ENCODE results near the gene UBE2S.

DNA sequence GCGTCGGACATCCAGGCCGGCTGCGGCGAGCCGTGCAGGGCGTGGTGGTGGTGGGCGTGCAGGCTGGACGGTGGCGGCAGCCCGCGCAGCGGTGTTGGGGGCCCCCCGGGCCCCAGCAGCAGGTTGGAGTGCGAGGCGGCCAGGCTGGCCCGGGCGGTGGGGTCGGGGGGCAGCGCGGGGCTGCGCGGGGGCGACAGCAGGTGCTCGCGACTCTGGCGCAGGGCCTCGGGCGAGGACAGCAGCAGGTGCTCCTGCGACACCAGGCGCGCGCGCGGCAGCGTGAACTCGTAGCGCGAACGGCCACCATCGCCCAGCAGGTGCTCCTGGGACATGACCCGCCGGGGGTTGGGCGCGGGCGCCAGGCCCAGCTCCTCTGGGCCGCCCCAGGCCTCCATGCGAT, 25.7 kb upstream of the UBE2S start:
- TF ChIP-seq GATAD2B (conservative IDR thresholded peaks at IDR 0.05; ENCODE audit: low read depth) (no peak), ESRRA (IDR thresholded peaks at IDR 0.05; ENCODE audit: low read length) (no peak), NBN (IDR thresholded peaks at IDR 0.05) (no peak), POLR2AphosphoS5 (IDR thresholded peaks at IDR 0.05; ENCODE audit: low read length) (no peak), ZZZ3 (IDR thresholded peaks at IDR 0.05; ENCODE audit: control insufficient read depth, insufficient read length, low read depth) (no peak), CTCF (IDR thresholded peaks at IDR 0.05 in 2 of 3, conservative IDR thresholded peaks at IDR 0.05 in 1 of 3; ENCODE audit: control insufficient read depth in 2 of 3, extremely low read depth in 1 of 3, insufficient read depth in 1 of 3, low read depth in 3 of 3, low read length in 3 of 3) (no peak), STAT1 (conservative IDR thresholded peaks at IDR 0.05) (no peak), SREBF2 (IDR thresholded peaks at IDR 0.05; ENCODE audit: low read length) (no peak), HDAC2 (IDR thresholded peaks at IDR 0.05) (no peak), PKNOX1 (IDR thresholded peaks at IDR 0.05) (no peak), ETV6 (conservative IDR thresholded peaks at IDR 0.05 in 1 of 2, IDR thresholded peaks at IDR 0.05 in 1 of 2; ENCODE audit: borderline replicate concordance in 1 of 2, low read depth in 1 of 2) (no peak), FOXM1 (IDR thresholded peaks at IDR 0.05; ENCODE audit: low read depth, low read length) (no peak)
- TF ChIP-seq, protein P1, sequence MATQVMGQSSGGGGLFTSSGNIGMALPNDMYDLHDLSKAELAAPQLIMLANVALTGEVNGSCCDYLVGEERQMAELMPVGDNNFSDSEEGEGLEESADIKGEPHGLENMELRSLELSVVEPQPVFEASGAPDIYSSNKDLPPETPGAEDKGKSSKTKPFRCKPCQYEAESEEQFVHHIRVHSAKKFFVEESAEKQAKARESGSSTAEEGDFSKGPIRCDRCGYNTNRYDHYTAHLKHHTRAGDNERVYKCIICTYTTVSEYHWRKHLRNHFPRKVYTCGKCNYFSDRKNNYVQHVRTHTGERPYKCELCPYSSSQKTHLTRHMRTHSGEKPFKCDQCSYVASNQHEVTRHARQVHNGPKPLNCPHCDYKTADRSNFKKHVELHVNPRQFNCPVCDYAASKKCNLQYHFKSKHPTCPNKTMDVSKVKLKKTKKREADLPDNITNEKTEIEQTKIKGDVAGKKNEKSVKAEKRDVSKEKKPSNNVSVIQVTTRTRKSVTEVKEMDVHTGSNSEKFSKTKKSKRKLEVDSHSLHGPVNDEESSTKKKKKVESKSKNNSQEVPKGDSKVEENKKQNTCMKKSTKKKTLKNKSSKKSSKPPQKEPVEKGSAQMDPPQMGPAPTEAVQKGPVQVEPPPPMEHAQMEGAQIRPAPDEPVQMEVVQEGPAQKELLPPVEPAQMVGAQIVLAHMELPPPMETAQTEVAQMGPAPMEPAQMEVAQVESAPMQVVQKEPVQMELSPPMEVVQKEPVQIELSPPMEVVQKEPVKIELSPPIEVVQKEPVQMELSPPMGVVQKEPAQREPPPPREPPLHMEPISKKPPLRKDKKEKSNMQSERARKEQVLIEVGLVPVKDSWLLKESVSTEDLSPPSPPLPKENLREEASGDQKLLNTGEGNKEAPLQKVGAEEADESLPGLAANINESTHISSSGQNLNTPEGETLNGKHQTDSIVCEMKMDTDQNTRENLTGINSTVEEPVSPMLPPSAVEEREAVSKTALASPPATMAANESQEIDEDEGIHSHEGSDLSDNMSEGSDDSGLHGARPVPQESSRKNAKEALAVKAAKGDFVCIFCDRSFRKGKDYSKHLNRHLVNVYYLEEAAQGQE (IDR thresholded peaks at IDR 0.05; ENCODE audit: low read depth, low read length), result no peak
- TF ChIP-seq, protein P2, sequence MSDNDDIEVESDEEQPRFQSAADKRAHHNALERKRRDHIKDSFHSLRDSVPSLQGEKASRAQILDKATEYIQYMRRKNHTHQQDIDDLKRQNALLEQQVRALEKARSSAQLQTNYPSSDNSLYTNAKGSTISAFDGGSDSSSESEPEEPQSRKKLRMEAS (IDR thresholded peaks at IDR 0.05; ENCODE audit: low read depth, low read length), result no peak
